H1 (cell line): ENCODE measurements around the gene UBASH3B. TPM values are rescaled to one million over a fixed set of nuclear protein-coding genes. Genes with fewer than 3 reads are reported as not detected.

Source experiments
- CTCF ChIA-PET: fragments of 300-600 bp; sonication (Branson Sonifier 250); formaldehyde crosslinking; loops from one replicate; lab custom pipeline; 2021; ENCODE audit not compliant: partially characterized antibody; lab: Charles Lee
- POLR2A ChIA-PET: fragments of 300-600 bp; sonication (Branson Sonifier 250); formaldehyde crosslinking; loops from one replicate; lab custom pipeline; 2021; ENCODE audit warnings: inconsistent platforms; ENCODE audit not compliant: partially characterized antibody; lab: Charles Lee
- DNase-seq, 2 experiments: peaks; one replicate each; pipeline versions ENCODE4 v3.0.0 to v3.0.0-alpha.2; 2010 to 2022; ENCODE audit warnings: low spot score in 2 of 2, low read depth in 1 of 2, mixed read lengths in 1 of 2
- FAIRE-seq: peaks from 2 replicates; lab custom pipeline; 2011; peaks lifted over from hg19 to GRCh38; lab: Jason Lieb, UNC
- H2AFZ ChIP-seq: 2 replicates; pipeline ENCODE4 v1.8.1; 2012; ENCODE audit warnings: low read length, inconsistent platforms
- H2AK5ac ChIP-seq: 2 replicates; pipeline ENCODE4 v1.6.1; 2013; ENCODE audit warnings: low read depth, low read length
- H2BK120ac ChIP-seq: replicated peaks from 2 replicates; pipeline ENCODE3; 2013; ENCODE audit warnings: low read depth, low read length, inconsistent platforms
- H2BK12ac ChIP-seq: 2 replicates; pipeline ENCODE4 v1.6.1; 2013; ENCODE audit warnings: low read depth, low read length
- H2BK15ac ChIP-seq: 2 replicates; pipeline ENCODE4 v1.6.1; 2013; ENCODE audit warnings: low read length
- H2BK20ac ChIP-seq: 2 replicates; pipeline ENCODE4 v1.6.1; 2013; ENCODE audit warnings: low read length
- H2BK5ac ChIP-seq: 2 replicates; pipeline ENCODE4 v1.6.1; 2013; ENCODE audit warnings: low read depth, low read length
- H3K14ac ChIP-seq: 2 replicates; pipeline ENCODE4 v1.6.1; 2013; ENCODE audit warnings: inconsistent platforms; ENCODE audit not compliant: insufficient read length
- H3K18ac ChIP-seq: 2 replicates; pipeline ENCODE4 v1.6.1; 2013; ENCODE audit warnings: low read length; ENCODE audit errors: extremely low read depth
- H3K23ac ChIP-seq: 2 replicates; pipeline ENCODE4 v1.6.1; 2013; ENCODE audit warnings: inconsistent platforms; ENCODE audit not compliant: insufficient read length
- H3K23me2 ChIP-seq: 2 replicates; pipeline ENCODE4 v1.6.1; 2013; ENCODE audit warnings: low read depth, low read length
- H3K27ac ChIP-seq: 2 replicates; pipeline ENCODE4 v1.6.1; 2011; ENCODE audit warnings: low read depth, low read length, inconsistent platforms
- H3K27me3 ChIP-seq, 4 experiments: replicated peaks in 1 of 4; 1 replicate in 1 of 4; 2 replicates in 3 of 4; pipeline versions ENCODE4 v1.6.1 to v1.8.1; 2011 to 2013; ENCODE audit warnings: low read length in 3 of 4, mild to moderate bottlenecking in 3 of 4, inconsistent platforms in 2 of 4, mixed read lengths in 2 of 4, moderate library complexity in 1 of 4; ENCODE audit not compliant: control insufficient read depth in 3 of 4, insufficient read depth in 3 of 4; ENCODE audit errors: extremely low read depth in 1 of 4
- H3K36me3 ChIP-seq, 4 experiments: 2 replicates each; pipeline versions ENCODE4 v1.6.1 to v1.8.1; 2011 to 2013; ENCODE audit warnings: mild to moderate bottlenecking in 4 of 4, low read length in 3 of 4, moderate library complexity in 2 of 4, control low read depth in 1 of 4, inconsistent platforms in 1 of 4; ENCODE audit not compliant: insufficient read depth in 4 of 4, control insufficient read depth in 2 of 4
- H3K4ac ChIP-seq: replicated peaks from 2 replicates; pipeline ENCODE3; 2013; ENCODE audit warnings: low read length, low read depth, mixed read lengths, inconsistent platforms; ENCODE audit not compliant: insufficient read length
- H3K4me1 ChIP-seq, 4 experiments: replicated peaks in 1 of 4; 1 replicate in 1 of 4; 2 replicates in 3 of 4; pipeline versions ENCODE4 v1.6.1 to v1.8.1; 2011 to 2013; ENCODE audit warnings: low read length in 3 of 4, inconsistent platforms in 2 of 4, mixed read lengths in 1 of 4; ENCODE audit not compliant: insufficient read depth in 4 of 4, control insufficient read depth in 3 of 4
- H3K4me2 ChIP-seq, 2 experiments: 2 replicates each; pipeline versions ENCODE4 v1.6.1 to v1.8.1; 2011 to 2013; ENCODE audit warnings: low read depth in 2 of 2, low read length in 2 of 2, control low read depth in 1 of 2, inconsistent platforms in 1 of 2, mild to moderate bottlenecking in 1 of 2; ENCODE audit not compliant: insufficient read depth in 1 of 2
- H3K4me3 ChIP-seq, 4 experiments: fragments of 200-600, 300-600 bp in 1 of 4; sonication (generic), shearing (Covaris generic), sonication (Bioruptor Twin) in 1 of 4; 2 replicates each; pipeline versions ENCODE4 v1.5.1 to v1.8.1; 2011 to 2016; ENCODE audit warnings: low read length in 4 of 4, low read depth in 3 of 4, control low read depth in 2 of 4, inconsistent platforms in 2 of 4, mild to moderate bottlenecking in 2 of 4, mixed read lengths in 1 of 4, moderate library complexity in 1 of 4; ENCODE audit not compliant: insufficient read depth in 2 of 4; ENCODE audit errors: extremely low read depth in 1 of 4
- H3K56ac ChIP-seq: replicated peaks from 2 replicates; pipeline ENCODE3; 2013; ENCODE audit warnings: low read depth, mild to moderate bottlenecking, mixed read lengths, low read length, inconsistent platforms; ENCODE audit not compliant: insufficient read length
- H3K79me1 ChIP-seq: 2 replicates; pipeline ENCODE4 v1.6.1; 2013; ENCODE audit warnings: low read depth, low read length, control low read depth
- H3K79me2 ChIP-seq, 2 experiments: 2 replicates each; pipeline versions ENCODE4 v1.6.1 to v1.8.1; 2012 to 2013; ENCODE audit warnings: low read length in 2 of 2, mild to moderate bottlenecking in 2 of 2, inconsistent platforms in 1 of 2; ENCODE audit not compliant: insufficient read depth in 2 of 2, control insufficient read depth in 1 of 2
- H3K9ac ChIP-seq, 4 experiments: replicated peaks in 1 of 4; 1 replicate in 1 of 4; 2 replicates in 3 of 4; pipeline versions ENCODE4 v1.6.1 to v1.8.1; 2011 to 2013; ENCODE audit warnings: low read depth in 3 of 4, low read length in 3 of 4, control low read depth in 2 of 4, mild to moderate bottlenecking in 2 of 4, moderate library complexity in 2 of 4, inconsistent platforms in 1 of 4; ENCODE audit errors: extremely low read depth in 1 of 4
- H3K9me3 ChIP-seq, 2 experiments: 2 replicates each; pipeline versions ENCODE4 v1.6.1 to v1.8.1; 2012 to 2013; ENCODE audit warnings: mild to moderate bottlenecking in 2 of 2, moderate library complexity in 2 of 2, control low read depth in 1 of 2, inconsistent platforms in 1 of 2, low read depth in 1 of 2, low read length in 1 of 2, mixed read lengths in 1 of 2; ENCODE audit not compliant: insufficient read depth in 2 of 2
- H4K20me1 ChIP-seq, 2 experiments: replicated peaks in 1 of 2; 2 replicates each; pipeline versions ENCODE3 to v1.8.1; 2011 to 2013; ENCODE audit warnings: inconsistent platforms in 2 of 2, low read length in 2 of 2, mild to moderate bottlenecking in 1 of 2; ENCODE audit not compliant: insufficient read depth in 2 of 2, control insufficient read depth in 1 of 2
- H4K5ac ChIP-seq: 2 replicates; pipeline ENCODE4 v1.6.1; 2013; ENCODE audit warnings: low read length, low read depth, mixed read lengths, inconsistent platforms; ENCODE audit not compliant: insufficient read length
- H4K8ac ChIP-seq: 2 replicates; pipeline ENCODE4 v1.8.0; 2013; ENCODE audit warnings: mild to moderate bottlenecking, moderate library complexity, low read length, inconsistent platforms; ENCODE audit not compliant: insufficient read depth; ENCODE audit errors: extremely low read depth
- H4K91ac ChIP-seq: replicated peaks from 2 replicates; pipeline ENCODE3; 2013; ENCODE audit warnings: low read length, mixed read lengths, inconsistent platforms; ENCODE audit not compliant: insufficient read length
- CTCF ChIP-seq, 3 experiments: IDR thresholded peaks; 1 replicate in 2 of 3; 2 replicates in 1 of 3; pipeline versions ENCODE4 v1.5.1 to v1.6.1; 2011; ENCODE audit warnings: low read length in 3 of 3, mild to moderate bottlenecking in 3 of 3, inconsistent platforms in 2 of 3, low read depth in 1 of 3, moderate library complexity in 1 of 3; ENCODE audit not compliant: insufficient read depth in 1 of 3; ENCODE audit errors: control extremely low read depth in 1 of 3
- KDM4A ChIP-seq: IDR thresholded peaks from one replicate; pipeline ENCODE4 v1.7.1; 2012; ENCODE audit warnings: low read depth, mild to moderate bottlenecking, moderate library complexity, low read length, inconsistent platforms; ENCODE audit not compliant: severe bottlenecking
- NRF1 ChIP-seq: IDR thresholded peaks from 2 replicates; pipeline ENCODE4 v1.6.1; 2011; ENCODE audit warnings: mild to moderate bottlenecking, low read depth, low read length, improper control_type of control experiment
- RAD21 ChIP-seq, 2 experiments: IDR thresholded peaks in 1 of 2; conservative IDR thresholded peaks in 1 of 2; 2 replicates each; pipeline ENCODE4 v1.6.1; 2011; ENCODE audit warnings: low read depth in 2 of 2, low read length in 2 of 2, improper control_type of control experiment in 1 of 2, inconsistent platforms in 1 of 2, mild to moderate bottlenecking in 1 of 2, moderate library complexity in 1 of 2
- TEAD4 ChIP-seq: IDR thresholded peaks from 2 replicates; pipeline ENCODE4 v1.6.1; 2012; ENCODE audit warnings: low read depth, low read length, inconsistent platforms, mixed read lengths
- USF2 ChIP-seq: IDR thresholded peaks from 2 replicates; pipeline ENCODE4 v1.6.1; 2011; ENCODE audit warnings: low read length, improper control_type of control experiment
- YY1 ChIP-seq: IDR thresholded peaks from 2 replicates; pipeline ENCODE4 v1.6.1; 2011; ENCODE audit warnings: low read depth, mild to moderate bottlenecking, low read length
- WGBS, 2 experiments: shearing (Covaris generic) in 1 of 2; methylation state at CpG; one replicate each; pipeline versions ENCODE4 v1.1.6 to v1.1.7; 2013 to 2015; ENCODE audit warnings: low lambda C conversion rate in 2 of 2, mixed read lengths in 2 of 2, inconsistent platforms in 1 of 2, low coverage in 1 of 2, missing lambda C conversion rate in 1 of 2; ENCODE audit not compliant: insufficient replicate concordance in 2 of 2, insufficient coverage in 1 of 2, insufficient read length in 1 of 2; ENCODE audit errors: extremely low coverage in 1 of 2, missing lambda C conversion rate in 1 of 2; 5-methylcytosine and 5-hydroxymethylcytosine counted together
- polyA plus RNA-seq, 7 experiments: library from polyadenylated mRNA; depleted of rRNA in 3 of 7; stranded (reverse) in 5 of 7; unstranded in 2 of 7; fragments of >200 nt in 5 of 7; fragments of 200-250 nt in 2 of 7; gene quantifications; 1 replicate in 5 of 7; 2 replicates in 1 of 7; 4 replicates in 1 of 7; pipeline versions ENCODE4 v1.2.1 to v1.2.3, GENCODE V29; 2011 to 2013; ENCODE audit warnings: missing spikeins in 2 of 7, mixed read lengths in 2 of 7
- total RNA-seq: library from RNA; stranded (reverse); fragmentation: NEBNext Ultra II Directional; extraction: Animal tissue kit (Norgen Biotek cat#: 25700); gene quantifications from 2 replicates; pipeline ENCODE4 v1.2.1, GENCODE V29; 2021

The UBASH3B gene
- total and polyA plus RNA-seq, 2 of the 8 experiments (the other 6 are each of a cell fraction or from before 2014, with no cell fraction given) = 7.5 to 9.5 TPM

GRCh38 chr11:122628810-122629555 lies 26.5 kb upstream of the UBASH3B start:
- no peaks in the 10 kb centered on the region for H3K9me3 ChIP-seq
- peaks cover 3% of the 10 kb centered on the region; the same call in 1 of the 2 replicates for H3K23me2 ChIP-seq
- H3K18ac ChIP-seq = no peak overlapping the region
- no peak overlapping the region for H3K9ac ChIP-seq
- no peak overlapping the region for H3K27ac ChIP-seq
- ChIA-PET CTCF (interaction anchor here (0.6 to 17.5 kb wide), 52 partner anchors 8 to 394 kb away, joined by 3 to 290 read pairs (median 4); partner anchors contain the start of genes CRTAM and UBASH3B), POLR2A (interaction anchor here (1.1 kb wide), 1 partner anchor 27 kb away, joined by 3 read pairs; no protein-coding TSS in a partner anchor)
- WGBS, 2 experiments = 68% methylated on average over 9 of the region's 9 CpGs; no CpG with 5 or more reads in 1 of the 2 experiments
- H3K4ac ChIP-seq = no peak overlapping the region
- H2BK12ac ChIP-seq = no peak overlapping the region
- no peaks in the 10 kb centered on the region for H3K27me3 ChIP-seq
- no peak overlapping the region for H3K56ac ChIP-seq
- no peaks in the 10 kb centered on the region for H4K20me1 ChIP-seq
- peak; percentile 34 to 86 for DNase-seq
- H3K4me1 ChIP-seq = no peaks in the 10 kb centered on the region
- H3K4me2 ChIP-seq = no peak overlapping the region
- H3K4me3 ChIP-seq = no peak overlapping the region
- H2AFZ ChIP-seq = peak overlapping the region; percentile 52; the same call in 1 of the 2 replicates
- no peak overlapping the region for H2BK5ac ChIP-seq
- no peak overlapping the region for H4K8ac ChIP-seq
- H3K36me3 ChIP-seq = no peaks in the 10 kb centered on the region
- no peak overlapping the region for H4K91ac ChIP-seq
- H2BK120ac ChIP-seq = no peak overlapping the region
- no peak overlapping the region for H2BK20ac ChIP-seq
- H3K14ac ChIP-seq = no peak overlapping the region
- no peak overlapping the region for H4K5ac ChIP-seq
- no peaks in the 10 kb centered on the region for H3K79me1 ChIP-seq
- H2AK5ac ChIP-seq = no peak overlapping the region
- peak; percentile 80 for FAIRE-seq
- no peak overlapping the region for H3K23ac ChIP-seq
- H2BK15ac ChIP-seq = no peak overlapping the region
- no peaks in the 10 kb centered on the region for H3K79me2 ChIP-seq
- TF ChIP-seq KDM4A = no peak
- TF ChIP-seq YY1 = 0 out of 2 replicates have a peak, but pooled peaks have one; percentile 18
- TF ChIP-seq USF2 = no peak
- peak; percentile 85 to 94 (median 88) for TF ChIP-seq CTCF (IDR thresholded peaks at IDR 0.05; ENCODE audit: control extremely low read depth in 1 of 3, insufficient read depth in 1 of 3, low read depth in 1 of 3, low read length in 3 of 3)
- no peak for TF ChIP-seq NRF1
- peak; percentile 81 to 86 for TF ChIP-seq RAD21 (IDR thresholded peaks at IDR 0.05 in 1 of 2, conservative IDR thresholded peaks at IDR 0.05 in 1 of 2; ENCODE audit: low read depth in 2 of 2, low read length in 2 of 2)
- 0 out of 2 replicates have a peak, but pooled peaks have one; percentile 12 for TF ChIP-seq TEAD4
